Smooth muscle cell (in vitro differentiated cells): ENCODE measurements around the gene CPLX1. TPM values are rescaled to one million over a fixed set of nuclear protein-coding genes. Genes with fewer than 3 reads are reported as not detected.
"Not testable (repeated sequence)": the region's sequence is repeated elsewhere in the genome, so short reads cannot be mapped to it uniquely, and the experiment has no call there.

Experiments used
- DNase-seq: peaks from one replicate; lab custom pipeline; 2025; ENCODE audit not compliant: unreplicated experiment; lab: John Stamatoyannopoulos, UW
- H2AFZ ChIP-seq: fragments of 200-600 bp; sonication (generic); 2 replicates; pipeline ENCODE4 v1.6.0; 2016; ENCODE audit warnings: antibody characterized with exemption, low read depth, mild to moderate bottlenecking
- H3F3A ChIP-seq: fragments of 200-600 bp; sonication (generic); 2 replicates; pipeline ENCODE4 v1.6.0; 2017; ENCODE audit warnings: antibody characterized with exemption, low read depth
- H3K27ac ChIP-seq: fragments of 200-600 bp; sonication (generic); 2 replicates; pipeline ENCODE4 v1.5.1; 2016; ENCODE audit warnings: low read depth, mild to moderate bottlenecking
- H3K27me3 ChIP-seq: fragments of 200-600 bp; sonication (generic); 2 replicates; pipeline ENCODE4 v1.6.1; 2016; ENCODE audit warnings: low read depth, mild to moderate bottlenecking
- H3K36me3 ChIP-seq: fragments of 200-600 bp; sonication (generic); 2 replicates; pipeline ENCODE4 v1.5.1; 2016; ENCODE audit warnings: low read depth
- H3K4me1 ChIP-seq: fragments of 200-600 bp; sonication (generic); 2 replicates; pipeline ENCODE4 v1.5.1; 2016; ENCODE audit warnings: low read depth
- H3K4me2 ChIP-seq: fragments of 200-600 bp; sonication (generic); 2 replicates; pipeline ENCODE4 v1.6.0; 2016; ENCODE audit warnings: mild to moderate bottlenecking
- H3K4me3 ChIP-seq: fragments of 200-600 bp; sonication (generic); 2 replicates; pipeline ENCODE4 v1.5.1; 2016; ENCODE audit warnings: mild to moderate bottlenecking
- H3K79me2 ChIP-seq: fragments of 200-600 bp; sonication (generic); 2 replicates; pipeline ENCODE4 v1.6.0; 2016; ENCODE audit warnings: low read depth, mild to moderate bottlenecking
- H3K9ac ChIP-seq: fragments of 200-600 bp; sonication (generic); 2 replicates; pipeline ENCODE4 v1.6.0; 2016; ENCODE audit warnings: low read depth
- H3K9me3 ChIP-seq: fragments of 200-600 bp; sonication (generic); replicated peaks from 2 replicates; pipeline ENCODE4 v1.5.1; 2016; ENCODE audit warnings: low read depth
- H4K20me1 ChIP-seq: fragments of 200-600 bp; sonication (generic); 2 replicates; pipeline ENCODE4 v1.6.0; 2016; ENCODE audit warnings: low read depth
- CTCF ChIP-seq: fragments of 200-600 bp; sonication (generic); IDR thresholded peaks from 2 replicates; pipeline ENCODE4 v1.5.1; 2017; ENCODE audit warnings: borderline replicate concordance, mild to moderate bottlenecking, antibody characterized with exemption; ENCODE audit not compliant: insufficient read depth, poor library complexity, severe bottlenecking
- WGBS: methylation state at CpG from one replicate; pipeline ENCODE4 v1.1.7; 2016; ENCODE audit warnings: low lambda C conversion rate; 5-methylcytosine and 5-hydroxymethylcytosine counted together
- polyA plus RNA-seq: library from polyadenylated mRNA; unstranded; fragments of >200 nt; fragmentation: Nextera tagmentation; extraction: Ambion mirVana; gene quantifications from 2 replicates; pipeline ENCODE4 v1.2.1, GENCODE V29; 2016
- total RNA-seq: library from RNA; depleted of rRNA; stranded (reverse); fragments of >200 nt; gene quantifications from 2 replicates; pipeline ENCODE4 v1.2.3, GENCODE V29; 2014

The CPLX1 gene
- total and polyA plus RNA-seq, 2 experiments from 2014 or later, result not detected

- no peaks in the 10 kb centered on the region for H3K79me2 ChIP-seq
- no peak overlapping the region for H3K4me3 ChIP-seq
- no peak overlapping the region for H2AFZ ChIP-seq
- 98% methylated on average over 16 of the region's 16 CpGs for WGBS
- H4K20me1 ChIP-seq, result peaks cover 50% of the 10 kb centered on the region
- no peak for TF ChIP-seq CTCF
- peaks cover 7% of the 10 kb centered on the region for H3F3A ChIP-seq
- no peak overlapping the region for H3K27ac ChIP-seq
- H3K4me2 ChIP-seq, result no peak overlapping the region
- no peaks in the 10 kb centered on the region for H3K9me3 ChIP-seq
- no peaks in the 10 kb centered on the region for H3K27me3 ChIP-seq
- H3K36me3 ChIP-seq, result peaks cover 11% of the 10 kb centered on the region
- DNase-seq, result no peak
- no peak overlapping the region for H3K9ac ChIP-seq
- H3K4me1 ChIP-seq, result no peaks in the 10 kb centered on the region
These were observed 87.1 kb downstream of the CPLX1 start for GRCh38 chr4:738781-739280.

GRCh38 chr4:736561-736960 is 89.4 kb downstream of the CPLX1 start:
- not testable (repeated sequence) for H3K4me3 ChIP-seq, H3K27ac ChIP-seq, H3K9me3 ChIP-seq, H3K4me2 ChIP-seq, H3F3A ChIP-seq, H3K27me3 ChIP-seq, DNase-seq, H3K4me1 ChIP-seq, H3K79me2 ChIP-seq, H3K9ac ChIP-seq, H2AFZ ChIP-seq
- Histone ChIP-seq H4K20me1 (peaks cover 35% of the 10 kb centered on the region), H3K36me3 (peaks cover 14% of the 10 kb centered on the region)
- over 99% methylated on average over 19 of the region's 34 CpGs for WGBS

GRCh38 chr4:735583-735982 is 90.3 kb downstream of the CPLX1 start:
- no peak for DNase-seq
- H3K4me2 ChIP-seq, result no peak overlapping the region
- no peak overlapping the region for H3K4me3 ChIP-seq
- H3F3A ChIP-seq, result peaks cover 3% of the 10 kb centered on the region
- no peaks in the 10 kb centered on the region for H3K79me2 ChIP-seq
- H3K9ac ChIP-seq, result no peak overlapping the region
- no peak for TF ChIP-seq CTCF
- H3K36me3 ChIP-seq, result peaks cover 14% of the 10 kb centered on the region
- no peaks in the 10 kb centered on the region for H3K4me1 ChIP-seq
- H3K27me3 ChIP-seq, result no peaks in the 10 kb centered on the region
- H3K27ac ChIP-seq, result no peak overlapping the region
- WGBS, result 98% methylated on average over 8 of the region's 8 CpGs
- H3K9me3 ChIP-seq, result no peaks in the 10 kb centered on the region
- H2AFZ ChIP-seq, result no peak overlapping the region
- H4K20me1 ChIP-seq, result peaks cover 33% of the 10 kb centered on the region

Other genes with a start within 250 kb of the CPLX1 start
- not detected in 2 replicates for gene TMEM271, start 249.8 kb downstream of the CPLX1 start, total RNA-seq
- not detected in 2 replicates for gene TMEM271, start 249.8 kb downstream of the CPLX1 start, polyA plus RNA-seq
- 5.1 and 9.8 TPM in 2 replicates for gene PDE6B, start 200.6 kb downstream of the CPLX1 start, total RNA-seq
- gene PDE6B, start 200.6 kb downstream of the CPLX1 start, polyA plus RNA-seq, result 7.6 and 9.0 TPM in 2 replicates
- 95.4 and 152 TPM in 2 replicates for gene ATP5ME, start 151.9 kb downstream of the CPLX1 start, total RNA-seq
- 699 and 733 TPM in 2 replicates for gene ATP5ME, start 151.9 kb downstream of the CPLX1 start, polyA plus RNA-seq
- 6.8 and 22.1 TPM in 2 replicates for gene MYL5, start 151.6 kb downstream of the CPLX1 start, total RNA-seq
- gene MYL5, start 151.6 kb downstream of the CPLX1 start, polyA plus RNA-seq, result 6.7 and 12.5 TPM in 2 replicates
- gene SLC49A3, start 137.0 kb downstream of the CPLX1 start, total RNA-seq, result 15.6 and 26.4 TPM in 2 replicates
- 40.2 and 40.3 TPM in 2 replicates for gene SLC49A3, start 137.0 kb downstream of the CPLX1 start, polyA plus RNA-seq
- gene PCGF3, start 120.3 kb downstream of the CPLX1 start, total RNA-seq, result 45.4 and 57.5 TPM in 2 replicates
- 29.6 and 30.9 TPM in 2 replicates for gene PCGF3, start 120.3 kb downstream of the CPLX1 start, polyA plus RNA-seq
- 57.3 and 85.4 TPM in 2 replicates for gene GAK, start 106.2 kb upstream of the CPLX1 start, total RNA-seq
- gene GAK, start 106.2 kb upstream of the CPLX1 start, polyA plus RNA-seq, result 56.2 and 75.4 TPM in 2 replicates
- 20.6 and 30.4 TPM in 2 replicates for gene TMEM175, start 106.3 kb upstream of the CPLX1 start, total RNA-seq
- gene TMEM175, start 106.3 kb upstream of the CPLX1 start, polyA plus RNA-seq, result 27.6 and 35.2 TPM in 2 replicates
- 4.2 and 6.5 TPM in 2 replicates for gene DGKQ, start 147.4 kb upstream of the CPLX1 start, total RNA-seq
- gene DGKQ, start 147.4 kb upstream of the CPLX1 start, polyA plus RNA-seq, result 14.9 and 16.2 TPM in 2 replicates
- 6.3 and 9.6 TPM in 2 replicates for gene IDUA, start 160.9 kb upstream of the CPLX1 start, total RNA-seq
- gene IDUA, start 160.9 kb upstream of the CPLX1 start, polyA plus RNA-seq, result 47.4 and 49.9 TPM in 2 replicates
- gene SLC26A1, start 167.3 kb upstream of the CPLX1 start, total RNA-seq, result 0.67 TPM in 1 of 2 replicates, not detected in the other
- 1.6 and 1.7 TPM in 2 replicates for gene SLC26A1, start 167.3 kb upstream of the CPLX1 start, polyA plus RNA-seq
- 11.7 and 16.1 TPM in 2 replicates for gene FGFRL1, start 185.5 kb upstream of the CPLX1 start, total RNA-seq
- 29.6 and 30.7 TPM in 2 replicates for gene FGFRL1, start 185.5 kb upstream of the CPLX1 start, polyA plus RNA-seq